IMR-90 (cell line): ENCODE results near the gene PYGB. TPM values are rescaled to one million over a fixed set of nuclear protein-coding genes. Genes with fewer than 3 reads are reported as not detected.

Experiments
- ATAC-seq: fragments of 200-7000 bp; cut with Tn5 transposase; 2 replicates; pipeline ENCODE4 v1.9.1; 2020; ENCODE audit warnings: low read depth, mild to moderate bottlenecking, moderate library complexity
- BruUV-seq: library from RNA; stranded (reverse); fragments of 400-500 nt; replicated peaks from 2 replicates; lab custom pipeline; 2021; lab: Mats Ljungman, UMichigan
- CTCF ChIA-PET: fragments of 300-600 bp; formaldehyde crosslinking; extraction: SDS; loops from one replicate; lab custom pipeline; 2021; ENCODE audit warnings: antibody characterized with exemption; lab: Yijun Ruan, JAX
- POLR2A ChIA-PET: fragments of 300-600 bp; sonication (Branson Sonifier 250); formaldehyde crosslinking; loops from one replicate; lab custom pipeline; 2022; ENCODE audit warnings: antibody characterized with exemption; ENCODE audit not compliant: unreplicated experiment; lab: Charles Lee
- DNase-seq: peaks from one replicate; pipeline ENCODE4 v3.0.0; 2013
- H2AFZ ChIP-seq: replicated peaks from 2 replicates; pipeline ENCODE3; 2013; ENCODE audit warnings: low read length, mild to moderate bottlenecking; ENCODE audit not compliant: poor library complexity
- H2AK5ac ChIP-seq: 2 replicates; pipeline ENCODE4 v1.6.1; 2013; ENCODE audit warnings: low read depth, low read length, inconsistent platforms
- H2AK9ac ChIP-seq: replicated peaks from 2 replicates; pipeline ENCODE3; 2013; ENCODE audit warnings: mild to moderate bottlenecking, low read depth, low read length, moderate library complexity; ENCODE audit not compliant: poor library complexity
- H2BK120ac ChIP-seq: 2 replicates; pipeline ENCODE4 v1.6.1; 2013; ENCODE audit warnings: low read depth, low read length, inconsistent platforms
- H2BK15ac ChIP-seq: 3 replicates; pipeline ENCODE4 v1.6.1; 2013; ENCODE audit warnings: low read depth, low read length, inconsistent platforms
- H2BK20ac ChIP-seq: 2 replicates; pipeline ENCODE4 v1.6.1; 2013; ENCODE audit warnings: low read depth, mild to moderate bottlenecking, inconsistent platforms, low read length, moderate library complexity
- H2BK5ac ChIP-seq: 2 replicates; pipeline ENCODE4 v1.6.1; 2013; ENCODE audit warnings: mild to moderate bottlenecking, low read depth, low read length, inconsistent platforms; ENCODE audit not compliant: poor library complexity, severe bottlenecking
- H3K14ac ChIP-seq: replicated peaks from 2 replicates; pipeline ENCODE4 v1.6.1; 2013; ENCODE audit warnings: low read depth, low read length, inconsistent platforms
- H3K18ac ChIP-seq: 2 replicates; pipeline ENCODE4 v1.6.1; 2013; ENCODE audit warnings: low read depth, low read length, control low read depth
- H3K23ac ChIP-seq: 2 replicates; pipeline ENCODE4 v1.6.1; 2013; ENCODE audit warnings: low read depth, low read length, inconsistent platforms
- H3K27ac ChIP-seq: 2 replicates; pipeline ENCODE4 v1.5.1; 2013; ENCODE audit warnings: mild to moderate bottlenecking, control low read depth, low read length; ENCODE audit not compliant: insufficient read depth
- H3K27me3 ChIP-seq: 2 replicates; pipeline ENCODE4 v1.6.1; 2013; ENCODE audit warnings: low read length; ENCODE audit not compliant: control insufficient read depth, insufficient read depth
- H3K36me3 ChIP-seq: 2 replicates; pipeline ENCODE4 v1.6.1; 2013; ENCODE audit warnings: low read length, mixed read lengths; ENCODE audit not compliant: control insufficient read depth, insufficient read depth
- H3K4ac ChIP-seq: 2 replicates; pipeline ENCODE4 v1.6.1; 2013; ENCODE audit warnings: low read depth, low read length, inconsistent platforms
- H3K4me1 ChIP-seq: 2 replicates; pipeline ENCODE4 v1.6.1; 2013; ENCODE audit warnings: low read length, mixed read lengths; ENCODE audit not compliant: control insufficient read depth, insufficient read depth
- H3K4me2 ChIP-seq: 2 replicates; pipeline ENCODE4 v1.6.1; 2013; ENCODE audit warnings: low read depth, mild to moderate bottlenecking, control low read depth, low read length, moderate library complexity
- H3K4me3 ChIP-seq: 2 replicates; pipeline ENCODE4 v1.5.1; 2013; ENCODE audit warnings: low read depth, mild to moderate bottlenecking, control low read depth, low read length, moderate library complexity; ENCODE audit not compliant: insufficient read depth
- H3K56ac ChIP-seq: 2 replicates; pipeline ENCODE4 v1.6.1; 2013; ENCODE audit warnings: low read length, inconsistent platforms; ENCODE audit not compliant: insufficient read depth; ENCODE audit errors: extremely low read depth
- H3K79me1 ChIP-seq, 2 experiments: 2 replicates each; pipeline ENCODE4 v1.6.1; 2013; ENCODE audit warnings: low read length in 2 of 2, inconsistent platforms in 1 of 2, low read depth in 1 of 2
- H3K9ac ChIP-seq: 2 replicates; pipeline ENCODE4 v1.6.1; 2013; ENCODE audit warnings: low read depth, low read length, control low read depth
- H3K9me1 ChIP-seq: 2 replicates; pipeline ENCODE4 v1.6.1; 2013; ENCODE audit warnings: low read length, inconsistent platforms; ENCODE audit not compliant: insufficient read depth
- H3K9me3 ChIP-seq: 2 replicates; pipeline ENCODE4 v1.6.1; 2013; ENCODE audit warnings: low read length; ENCODE audit not compliant: control insufficient read depth, insufficient read depth
- H4K20me1 ChIP-seq: 2 replicates; pipeline ENCODE4 v1.6.1; 2013; ENCODE audit warnings: low read length, inconsistent platforms; ENCODE audit not compliant: insufficient read depth
- H4K5ac ChIP-seq: 2 replicates; pipeline ENCODE4 v1.6.1; 2013; ENCODE audit warnings: mild to moderate bottlenecking, low read depth, low read length, control low read depth
- H4K8ac ChIP-seq, 2 experiments: 2 replicates each; pipeline ENCODE4 v1.6.1; 2013; ENCODE audit warnings: low read depth in 2 of 2, low read length in 2 of 2, control low read depth in 1 of 2, inconsistent platforms in 1 of 2
- H4K91ac ChIP-seq: 2 replicates; pipeline ENCODE4 v1.6.1; 2013; ENCODE audit warnings: low read depth, low read length, inconsistent platforms; ENCODE audit not compliant: insufficient read depth
- BHLHE40 ChIP-seq: fragments of 150-350 bp; IDR thresholded peaks from 2 replicates; pipeline ENCODE4 v1.6.1; 2016; ENCODE audit warnings: mild to moderate bottlenecking, low read depth, low read length
- CEBPB ChIP-seq: IDR thresholded peaks from 2 replicates; pipeline ENCODE4 v1.6.1; 2012; ENCODE audit warnings: low read depth, low read length, improper control_type of control experiment
- CHD1 ChIP-seq: IDR thresholded peaks from 2 replicates; pipeline ENCODE4 v1.6.1; 2012; ENCODE audit warnings: low read depth, low read length, improper control_type of control experiment
- CTCF ChIP-seq: conservative IDR thresholded peaks from 2 replicates; pipeline ENCODE4 v1.5.1; 2012; ENCODE audit warnings: mild to moderate bottlenecking, low read depth, low read length, improper control_type of control experiment
- ELK1 ChIP-seq: fragments of 150-350 bp; IDR thresholded peaks from 2 replicates; pipeline ENCODE4 v1.6.1; 2016; ENCODE audit warnings: low read depth, mild to moderate bottlenecking, low read length, moderate library complexity, borderline replicate concordance
- FOS ChIP-seq: fragments of 150-350 bp; IDR thresholded peaks from 2 replicates; pipeline ENCODE4 v1.6.1; 2016; ENCODE audit warnings: low read depth, low read length
- MAFK ChIP-seq: IDR thresholded peaks from 2 replicates; pipeline ENCODE4 v1.6.1; 2012; ENCODE audit warnings: low read depth, low read length, improper control_type of control experiment
- MAZ ChIP-seq: IDR thresholded peaks from 2 replicates; pipeline ENCODE4 v1.6.1; 2012; ENCODE audit warnings: low read depth, mild to moderate bottlenecking, low read length, improper control_type of control experiment, moderate library complexity, borderline replicate concordance
- MXI1 ChIP-seq: IDR thresholded peaks from 2 replicates; pipeline ENCODE4 v1.6.1; 2012; ENCODE audit warnings: low read depth, mild to moderate bottlenecking, low read length, moderate library complexity, borderline replicate concordance
- NFE2L2 ChIP-seq: fragments of 150-350 bp; IDR thresholded peaks from 2 replicates; pipeline ENCODE4 v1.6.1; 2016; ENCODE audit warnings: low read depth, mild to moderate bottlenecking, low read length
- POLR2A ChIP-seq: IDR thresholded peaks from 2 replicates; pipeline ENCODE4 v1.6.1; 2012; ENCODE audit warnings: mild to moderate bottlenecking, low read depth, low read length
- RAD21 ChIP-seq: IDR thresholded peaks from 2 replicates; pipeline ENCODE4 v1.6.1; 2012; ENCODE audit warnings: low read length, improper control_type of control experiment
- RCOR1 ChIP-seq: IDR thresholded peaks from 2 replicates; pipeline ENCODE4 v1.6.1; 2012; ENCODE audit warnings: mild to moderate bottlenecking, low read length, improper control_type of control experiment; ENCODE audit not compliant: insufficient replicate concordance
- RFX5 ChIP-seq: IDR thresholded peaks from 2 replicates; pipeline ENCODE4 v1.8.0; 2012; ENCODE audit warnings: low read depth, mild to moderate bottlenecking, low read length, moderate library complexity
- SMC3 ChIP-seq: fragments of 150-350 bp; IDR thresholded peaks from 2 replicates; pipeline ENCODE4 v1.6.1; 2016; ENCODE audit warnings: low read depth, mild to moderate bottlenecking, antibody characterized with exemption, low read length, moderate library complexity
- WGBS, 2 experiments: methylation state at CpG; one replicate each; pipeline versions ENCODE4 v1.1.5 to v1.1.7; 2013; ENCODE audit warnings: missing lambda C conversion rate in 2 of 2; ENCODE audit not compliant: insufficient read length in 1 of 2; ENCODE audit errors: extremely low coverage in 2 of 2; 5-methylcytosine and 5-hydroxymethylcytosine counted together
- dilution Hi-C: fragments of 300-500 bp; cut with HindIII; formaldehyde crosslinking; loops from one replicate; pipeline ENCODE4 v1.14.3; 2018; ENCODE audit warnings: low sequenced_read_pairs; ENCODE audit not compliant: unreplicated experiment
- in situ Hi-C: fragments of 300-500 bp; cut with MboI; formaldehyde crosslinking; loops from 3 replicates; pipeline ENCODE4 v1.14.3; 2019; ENCODE audit warnings: low sequenced_read_pairs, inconsistent platforms, mixed read lengths
- intact Hi-C: fragments of 100-400 bp; cut with micrococcal nuclease; formaldehyde crosslinking; loops from 2 replicates; pipeline ENCODE4 v1.10.0; 2022
- polyA plus RNA-seq, 3 experiments: library from polyadenylated mRNA; depleted of rRNA; stranded (reverse); fragments of >200 nt; gene quantifications; 2 replicates each; pipeline ENCODE4 v1.2.3, GENCODE V29; 2012; ENCODE audit warnings: low replicate concordance in 1 of 3
- total RNA-seq: library from RNA; depleted of rRNA; stranded (reverse); fragments of >200 nt; gene quantifications from 2 replicates; pipeline ENCODE4 v1.2.3, GENCODE V29; 2012

The PYGB gene
- total and polyA plus RNA-seq, 2 of the 4 experiments (the other 2 are of a cell fraction), result 72.4 to 83.1 TPM

- peaks cover 11% of the 10 kb centered on the region for H3K4me1 ChIP-seq
- no peaks in the 10 kb centered on the region for H3K9me3 ChIP-seq
- H3K18ac ChIP-seq, result no peak overlapping the region
- H3K56ac ChIP-seq, result no peak overlapping the region
- dilution Hi-C loops, result no loop called here
- H2BK120ac ChIP-seq, result peak overlapping the region; percentile 83
- peak overlapping the region; percentile 10 to 50; a peak in 2 of 4 replicates for H4K8ac ChIP-seq
- no peak overlapping the region for H3K9ac ChIP-seq
- peak overlapping the region; percentile 79 for H2AK5ac ChIP-seq
- intact Hi-C loops, result loop anchor here (2.0 kb wide), 1 partner anchor 26 kb away; the partner anchor contains the start of gene PYGB
- H3K4me2 ChIP-seq, result no peak overlapping the region
- 17% methylated on average over 2 of the region's 8 CpGs; no CpG with 5 or more reads in 1 of the 2 experiments for WGBS, 2 experiments
- H3K79me1 ChIP-seq, result peaks cover 0 to 12% of the 10 kb centered on the region in 2 experiments; a peak in 2 of 4 replicates
- no peaks in the 10 kb centered on the region for H4K20me1 ChIP-seq
- peak overlapping the region; percentile 43 for H3K14ac ChIP-seq
- H3K27me3 ChIP-seq, result no peaks in the 10 kb centered on the region
- peak overlapping the region; percentile 11; the same call in 1 of the 2 replicates for H3K27ac ChIP-seq
- H2BK5ac ChIP-seq, result peak overlapping the region; percentile 31
- peaks cover 15% of the 10 kb centered on the region for H3K36me3 ChIP-seq
- H4K91ac ChIP-seq, result peak overlapping the region; percentile 34
- H2BK15ac ChIP-seq, result peak overlapping the region; percentile 9; the same call in 2 of the 3 replicates
- peak overlapping the region; percentile 75 for H2AFZ ChIP-seq
- H4K5ac ChIP-seq, result no peak overlapping the region
- ChIA-PET POLR2A (interaction anchor here (0.6 kb wide), 3 partner anchors 10 to 34 kb away, joined by 4 to 11 read pairs (median 7); no protein-coding TSS in a partner anchor), CTCF (interaction anchor here (0.6 to 1.3 kb wide), 2 partner anchors 24 to 45 kb away, joined by 3 to 6 read pairs; no protein-coding TSS in a partner anchor)
- no peak overlapping the region for H3K4me3 ChIP-seq
- H3K9me1 ChIP-seq, result peaks cover 13% of the 10 kb centered on the region
- H2BK20ac ChIP-seq, result peak overlapping the region; percentile 49; the same call in 1 of the 2 replicates
- ATAC-seq (peak; percentile 93), DNase-seq (peak; percentile 97)
- H3K4ac ChIP-seq, result peak overlapping the region; percentile 77
- peak overlapping the region; percentile 44 for H3K23ac ChIP-seq
- in situ Hi-C loops, result no loop called here
- BruUV-seq, result no TSS peak
- peak overlapping the region; percentile 75 for H2AK9ac ChIP-seq
- TF ChIP-seq RCOR1 (peak; percentile 87), SMC3 (peak; percentile 37; the same call in 1 of the 2 replicates), RAD21 (peak; percentile 43), CTCF (peak; percentile 35; the same call in 1 of the 2 replicates), MAFK (peak; percentile 67), MAZ (0 out of 2 replicates have a peak, but pooled peaks have one; percentile 35), CEBPB (no peak; the same call in 1 of the 2 replicates), ELK1 (no peak), BHLHE40 (peak; percentile 24; the same call in 1 of the 2 replicates), NFE2L2 (peak; percentile 83), RFX5 (no peak), FOS (peak; percentile 79), POLR2A (0 out of 2 replicates have a peak, but pooled peaks have one; percentile 28), MXI1 (peak; percentile 62; the same call in 1 of the 2 replicates), CHD1 (no peak)
These were observed 24.7 kb upstream of the PYGB start for GRCh38 chr20:25223179-25223661.
